ENCODE data around the gene AP2A1. TPM values are rescaled to one million over a fixed set of nuclear protein-coding genes. Genes with fewer than 3 reads are reported as not detected.
A peak's percentile ranks its signal among the peaks of the same experiment; 100 is the strongest.

Gene AP2A1
- total and polyA plus RNA-seq, 10 of the 15 experiments (the other 5 are each of a cell fraction or from before 2014, with no cell fraction given), result 0.68 to 78.8 (median 33.8) TPM

DNA sequence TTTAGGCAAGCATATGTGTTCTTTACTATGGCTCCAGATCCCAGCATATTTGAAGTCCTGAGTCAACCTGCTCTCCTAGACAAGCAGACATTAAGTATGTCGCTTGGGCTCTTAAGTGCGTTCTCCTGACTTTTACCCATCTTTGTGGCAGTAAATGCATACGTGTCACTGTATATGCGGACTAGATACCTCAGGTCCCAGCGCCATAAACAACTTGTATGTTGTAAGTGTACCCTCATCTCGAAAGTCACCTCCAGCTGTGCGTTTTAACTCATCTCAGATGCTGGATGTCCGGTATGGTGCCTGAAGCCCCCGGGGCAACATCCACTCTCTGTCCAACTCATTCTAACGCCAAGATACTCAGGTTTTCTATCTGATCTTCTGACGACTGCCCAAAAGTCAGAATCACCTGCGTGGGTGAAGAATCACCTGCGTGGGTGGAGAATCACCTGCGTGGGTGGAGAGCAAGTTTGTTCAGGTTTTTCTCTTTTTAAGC, 85.9 kb downstream of the AP2A1 start:
- Histone ChIP-seq H3K36me3 (ENCODE audit: control insufficient read depth in 2 of 2, insufficient read depth in 2 of 2, low read length in 1 of 2) (peaks cover 0 to 6% of the 10 kb centered on the region in 2 experiments; a peak in 2 of 4 replicates), H3K9ac (ENCODE audit: control insufficient read depth, insufficient read depth, low read length) (no peak overlapping the region), H3K4me2 (ENCODE audit: control insufficient read depth, insufficient read depth) (peak overlapping the region; percentile 94), H3K4me3 (peak overlapping the region; percentile 71; the same call in 1 of the 2 replicates), H3K27ac (ENCODE audit: control insufficient read depth, insufficient read depth) (no peak overlapping the region), H4K20me1 (ENCODE audit: control insufficient read depth, insufficient read depth) (no peaks in the 10 kb centered on the region), H2AFZ (ENCODE audit: control insufficient read depth, low read depth, low read length) (no peak overlapping the region), H3K9me3 (replicated peaks; ENCODE audit: control insufficient read depth, insufficient read depth, low read length) (peaks cover 5% of the 10 kb centered on the region; the same call in 2 of the 3 replicates), H3K4me1 (ENCODE audit: control insufficient read depth, insufficient read depth, low read length) (peaks cover 26% of the 10 kb centered on the region), H3K79me2 (ENCODE audit: control insufficient read depth, insufficient read depth, low read length) (peaks cover 6% of the 10 kb centered on the region), H3K27me3 (replicated peaks in 1 of 2; ENCODE audit: control insufficient read depth in 2 of 2, insufficient read depth in 2 of 2, low read length in 1 of 2) (no peaks in the 10 kb centered on the region)
- ChIA-PET SMC1A (ENCODE audit: uncharacterized antibody, unreplicated experiment) (interaction anchor here (1.1 to 1.2 kb wide), 2 partner anchors 13 to 86 kb away, joined by 3 to 5 read pairs; no protein-coding TSS in a partner anchor), POLR2A (interaction anchor here (0.6 to 1.3 kb wide), 2 partner anchors 17 to 74 kb away, joined by 3 read pairs; no protein-coding TSS in a partner anchor), CTCF (interaction anchor here (1.4 to 1.6 kb wide), 2 partner anchors 10 to 13 kb away, joined by 3 to 6 read pairs; no protein-coding TSS in a partner anchor), RAD21 (ENCODE audit: unreplicated experiment) (no interaction called here)
- intact Hi-C loops (cut with micrococcal nuclease; ENCODE audit: unreplicated experiment) (no loop called here), in situ Hi-C loops (cut with MboI) (no loop called here)
- FAIRE-seq (no peak), ATAC-seq (no peak), DNase-seq (ENCODE audit: low read depth, low spot score) (no peak)
- WGBS (ENCODE audit: insufficient coverage, insufficient replicate concordance, low lambda C conversion rate, missing lambda C conversion rate), result 67% methylated on average over 14 of the region's 14 CpGs
- TF ChIP-seq KDM1A (IDR thresholded peaks at IDR 0.05; ENCODE audit: borderline replicate concordance) (no peak), RFX5 (IDR thresholded peaks at IDR 0.05; ENCODE audit: low read depth, low read length) (no peak), ZNF622 (IDR thresholded peaks at IDR 0.05) (no peak), YBX1 (IDR thresholded peaks at IDR 0.05) (no peak), MLLT1 (IDR thresholded peaks at IDR 0.05) (0 out of 2 replicates have a peak, but pooled peaks have one; percentile 32), SIN3A (IDR thresholded peaks at IDR 0.05; ENCODE audit: low read depth, low read length) (no peak), ZBTB11 (CRISPR knock-in tag; IDR thresholded peaks at IDR 0.05) (no peak), JUND (IDR thresholded peaks at IDR 0.05; ENCODE audit: low read depth, low read length) (no peak), EGR1 (IDR thresholded peaks at IDR 0.05; ENCODE audit: borderline replicate concordance in 1 of 2, low read depth in 2 of 2, low read length in 2 of 2) (peak in 1 of 2 experiments; percentile 74; a peak in 2 of 3 replicates)
- TSS peak; percentile 70 for BruUV-seq (replicated peaks)

Data from GM12878 (cell line).